H1 (cell line): ENCODE results near the gene ITGAV. TPM values are rescaled to one million over a fixed set of nuclear protein-coding genes. Genes with fewer than 3 reads are reported as not detected.
A peak's percentile ranks its signal among the peaks of the same experiment; 100 is the strongest.

Experiments used
- CTCF ChIA-PET: fragments of 300-600 bp; sonication (Branson Sonifier 250); formaldehyde crosslinking; loops from one replicate; lab custom pipeline; 2021; ENCODE audit not compliant: partially characterized antibody; lab: Charles Lee
- POLR2A ChIA-PET: fragments of 300-600 bp; sonication (Branson Sonifier 250); formaldehyde crosslinking; loops from one replicate; lab custom pipeline; 2021; ENCODE audit warnings: inconsistent platforms; ENCODE audit not compliant: partially characterized antibody; lab: Charles Lee
- DNase-seq, 2 experiments: peaks; one replicate each; pipeline versions ENCODE4 v3.0.0 to v3.0.0-alpha.2; 2010 to 2022; ENCODE audit warnings: low spot score in 2 of 2, low read depth in 1 of 2, mixed read lengths in 1 of 2
- FAIRE-seq: peaks from 2 replicates; lab custom pipeline; 2011; peaks lifted over from hg19 to GRCh38; lab: Jason Lieb, UNC
- H2AFZ ChIP-seq: 2 replicates; pipeline ENCODE4 v1.8.1; 2012; ENCODE audit warnings: low read length, inconsistent platforms
- H2AK5ac ChIP-seq: 2 replicates; pipeline ENCODE4 v1.6.1; 2013; ENCODE audit warnings: low read depth, low read length
- H2BK120ac ChIP-seq: replicated peaks from 2 replicates; pipeline ENCODE3; 2013; ENCODE audit warnings: low read depth, low read length, inconsistent platforms
- H2BK12ac ChIP-seq: 2 replicates; pipeline ENCODE4 v1.6.1; 2013; ENCODE audit warnings: low read depth, low read length
- H2BK15ac ChIP-seq: 2 replicates; pipeline ENCODE4 v1.6.1; 2013; ENCODE audit warnings: low read length
- H2BK20ac ChIP-seq: 2 replicates; pipeline ENCODE4 v1.6.1; 2013; ENCODE audit warnings: low read length
- H2BK5ac ChIP-seq: 2 replicates; pipeline ENCODE4 v1.6.1; 2013; ENCODE audit warnings: low read depth, low read length
- H3K14ac ChIP-seq: 2 replicates; pipeline ENCODE4 v1.6.1; 2013; ENCODE audit warnings: inconsistent platforms; ENCODE audit not compliant: insufficient read length
- H3K18ac ChIP-seq: 2 replicates; pipeline ENCODE4 v1.6.1; 2013; ENCODE audit warnings: low read length; ENCODE audit errors: extremely low read depth
- H3K23ac ChIP-seq: 2 replicates; pipeline ENCODE4 v1.6.1; 2013; ENCODE audit warnings: inconsistent platforms; ENCODE audit not compliant: insufficient read length
- H3K23me2 ChIP-seq: 2 replicates; pipeline ENCODE4 v1.6.1; 2013; ENCODE audit warnings: low read depth, low read length
- H3K27ac ChIP-seq: 2 replicates; pipeline ENCODE4 v1.6.1; 2011; ENCODE audit warnings: low read depth, low read length, inconsistent platforms
- H3K27me3 ChIP-seq, 4 experiments: replicated peaks in 1 of 4; 1 replicate in 1 of 4; 2 replicates in 3 of 4; pipeline versions ENCODE4 v1.6.1 to v1.8.1; 2011 to 2013; ENCODE audit warnings: low read length in 3 of 4, mild to moderate bottlenecking in 3 of 4, inconsistent platforms in 2 of 4, mixed read lengths in 2 of 4, moderate library complexity in 1 of 4; ENCODE audit not compliant: control insufficient read depth in 3 of 4, insufficient read depth in 3 of 4; ENCODE audit errors: extremely low read depth in 1 of 4
- H3K36me3 ChIP-seq, 4 experiments: 2 replicates each; pipeline versions ENCODE4 v1.6.1 to v1.8.1; 2011 to 2013; ENCODE audit warnings: mild to moderate bottlenecking in 4 of 4, low read length in 3 of 4, moderate library complexity in 2 of 4, control low read depth in 1 of 4, inconsistent platforms in 1 of 4; ENCODE audit not compliant: insufficient read depth in 4 of 4, control insufficient read depth in 2 of 4
- H3K4ac ChIP-seq: replicated peaks from 2 replicates; pipeline ENCODE3; 2013; ENCODE audit warnings: low read length, low read depth, mixed read lengths, inconsistent platforms; ENCODE audit not compliant: insufficient read length
- H3K4me1 ChIP-seq, 4 experiments: replicated peaks in 1 of 4; 1 replicate in 1 of 4; 2 replicates in 3 of 4; pipeline versions ENCODE4 v1.6.1 to v1.8.1; 2011 to 2013; ENCODE audit warnings: low read length in 3 of 4, inconsistent platforms in 2 of 4, mixed read lengths in 1 of 4; ENCODE audit not compliant: insufficient read depth in 4 of 4, control insufficient read depth in 3 of 4
- H3K4me2 ChIP-seq, 2 experiments: 2 replicates each; pipeline versions ENCODE4 v1.6.1 to v1.8.1; 2011 to 2013; ENCODE audit warnings: low read depth in 2 of 2, low read length in 2 of 2, control low read depth in 1 of 2, inconsistent platforms in 1 of 2, mild to moderate bottlenecking in 1 of 2; ENCODE audit not compliant: insufficient read depth in 1 of 2
- H3K4me3 ChIP-seq, 4 experiments: fragments of 200-600, 300-600 bp in 1 of 4; sonication (generic), shearing (Covaris generic), sonication (Bioruptor Twin) in 1 of 4; 2 replicates each; pipeline versions ENCODE4 v1.5.1 to v1.8.1; 2011 to 2016; ENCODE audit warnings: low read length in 4 of 4, low read depth in 3 of 4, control low read depth in 2 of 4, inconsistent platforms in 2 of 4, mild to moderate bottlenecking in 2 of 4, mixed read lengths in 1 of 4, moderate library complexity in 1 of 4; ENCODE audit not compliant: insufficient read depth in 2 of 4; ENCODE audit errors: extremely low read depth in 1 of 4
- H3K56ac ChIP-seq: replicated peaks from 2 replicates; pipeline ENCODE3; 2013; ENCODE audit warnings: low read depth, mild to moderate bottlenecking, mixed read lengths, low read length, inconsistent platforms; ENCODE audit not compliant: insufficient read length
- H3K79me1 ChIP-seq: 2 replicates; pipeline ENCODE4 v1.6.1; 2013; ENCODE audit warnings: low read depth, low read length, control low read depth
- H3K79me2 ChIP-seq, 2 experiments: 2 replicates each; pipeline versions ENCODE4 v1.6.1 to v1.8.1; 2012 to 2013; ENCODE audit warnings: low read length in 2 of 2, mild to moderate bottlenecking in 2 of 2, inconsistent platforms in 1 of 2; ENCODE audit not compliant: insufficient read depth in 2 of 2, control insufficient read depth in 1 of 2
- H3K9ac ChIP-seq, 4 experiments: replicated peaks in 1 of 4; 1 replicate in 1 of 4; 2 replicates in 3 of 4; pipeline versions ENCODE4 v1.6.1 to v1.8.1; 2011 to 2013; ENCODE audit warnings: low read depth in 3 of 4, low read length in 3 of 4, control low read depth in 2 of 4, mild to moderate bottlenecking in 2 of 4, moderate library complexity in 2 of 4, inconsistent platforms in 1 of 4; ENCODE audit errors: extremely low read depth in 1 of 4
- H3K9me3 ChIP-seq, 2 experiments: 2 replicates each; pipeline versions ENCODE4 v1.6.1 to v1.8.1; 2012 to 2013; ENCODE audit warnings: mild to moderate bottlenecking in 2 of 2, moderate library complexity in 2 of 2, control low read depth in 1 of 2, inconsistent platforms in 1 of 2, low read depth in 1 of 2, low read length in 1 of 2, mixed read lengths in 1 of 2; ENCODE audit not compliant: insufficient read depth in 2 of 2
- H4K20me1 ChIP-seq, 2 experiments: replicated peaks in 1 of 2; 2 replicates each; pipeline versions ENCODE3 to v1.8.1; 2011 to 2013; ENCODE audit warnings: inconsistent platforms in 2 of 2, low read length in 2 of 2, mild to moderate bottlenecking in 1 of 2; ENCODE audit not compliant: insufficient read depth in 2 of 2, control insufficient read depth in 1 of 2
- H4K5ac ChIP-seq: 2 replicates; pipeline ENCODE4 v1.6.1; 2013; ENCODE audit warnings: low read length, low read depth, mixed read lengths, inconsistent platforms; ENCODE audit not compliant: insufficient read length
- H4K8ac ChIP-seq: 2 replicates; pipeline ENCODE4 v1.8.0; 2013; ENCODE audit warnings: mild to moderate bottlenecking, moderate library complexity, low read length, inconsistent platforms; ENCODE audit not compliant: insufficient read depth; ENCODE audit errors: extremely low read depth
- H4K91ac ChIP-seq: replicated peaks from 2 replicates; pipeline ENCODE3; 2013; ENCODE audit warnings: low read length, mixed read lengths, inconsistent platforms; ENCODE audit not compliant: insufficient read length
- BACH1 ChIP-seq: IDR thresholded peaks from 2 replicates; pipeline ENCODE4 v1.6.1; 2012; ENCODE audit warnings: low read length, improper control_type of control experiment
- BRCA1 ChIP-seq: IDR thresholded peaks from 2 replicates; pipeline ENCODE4 v1.6.1; 2012; ENCODE audit warnings: low read depth, low read length, improper control_type of control experiment
- CHD1 ChIP-seq: IDR thresholded peaks from 2 replicates; pipeline ENCODE4 v1.6.1; 2012; ENCODE audit warnings: low read depth, low read length, improper control_type of control experiment
- PHF8 ChIP-seq: fragments of 200-600 bp; sonication (generic); conservative IDR thresholded peaks from 2 replicates; pipeline ENCODE4 v1.7.1; 2012; ENCODE audit warnings: low read depth, mild to moderate bottlenecking, inconsistent platforms, low read length, moderate library complexity
- WGBS, 2 experiments: shearing (Covaris generic) in 1 of 2; methylation state at CpG; one replicate each; pipeline versions ENCODE4 v1.1.6 to v1.1.7; 2013 to 2015; ENCODE audit warnings: low lambda C conversion rate in 2 of 2, mixed read lengths in 2 of 2, inconsistent platforms in 1 of 2, low coverage in 1 of 2, missing lambda C conversion rate in 1 of 2; ENCODE audit not compliant: insufficient replicate concordance in 2 of 2, insufficient coverage in 1 of 2, insufficient read length in 1 of 2; ENCODE audit errors: extremely low coverage in 1 of 2, missing lambda C conversion rate in 1 of 2; 5-methylcytosine and 5-hydroxymethylcytosine counted together
- polyA plus RNA-seq, 7 experiments: library from polyadenylated mRNA; depleted of rRNA in 3 of 7; stranded (reverse) in 5 of 7; unstranded in 2 of 7; fragments of >200 nt in 5 of 7; fragments of 200-250 nt in 2 of 7; gene quantifications; 1 replicate in 5 of 7; 2 replicates in 1 of 7; 4 replicates in 1 of 7; pipeline versions ENCODE4 v1.2.1 to v1.2.3, GENCODE V29; 2011 to 2013; ENCODE audit warnings: missing spikeins in 2 of 7, mixed read lengths in 2 of 7
- total RNA-seq: library from RNA; stranded (reverse); fragmentation: NEBNext Ultra II Directional; extraction: Animal tissue kit (Norgen Biotek cat#: 25700); gene quantifications from 2 replicates; pipeline ENCODE4 v1.2.1, GENCODE V29; 2021

The ITGAV gene
- total and polyA plus RNA-seq, 2 of the 8 experiments (the other 6 are each of a cell fraction or from before 2014, with no cell fraction given) = 11.7 to 42.4 TPM

- H4K20me1 ChIP-seq = no peaks in the 10 kb centered on the region
- no peak for DNase-seq
- H2AFZ ChIP-seq = no peak overlapping the region
- H3K27me3 ChIP-seq = no peaks in the 10 kb centered on the region
- H3K4ac ChIP-seq = no peak overlapping the region
- no peak overlapping the region for H3K14ac ChIP-seq
- no peak overlapping the region for H3K9ac ChIP-seq
- no peaks in the 10 kb centered on the region for H3K9me3 ChIP-seq
- WGBS, 2 experiments = 74% methylated on average over 3 of the region's 3 CpGs; no CpG with 5 or more reads in 1 of the 2 experiments
- no peak overlapping the region for H4K91ac ChIP-seq
- no peak overlapping the region for H3K56ac ChIP-seq
- no peak overlapping the region for H3K4me3 ChIP-seq
- no peak overlapping the region for H3K27ac ChIP-seq
- no peak overlapping the region for H4K5ac ChIP-seq
- H2BK12ac ChIP-seq = no peak overlapping the region
- H3K18ac ChIP-seq = no peak overlapping the region
- H2BK5ac ChIP-seq = no peak overlapping the region
- ChIA-PET CTCF (interaction anchor here (0.6 to 2.2 kb wide), 4 partner anchors 9 to 158 kb away, joined by 3 to 6 read pairs (median 3); no protein-coding TSS in a partner anchor), POLR2A (interaction anchor here (0.7 kb wide), 1 partner anchor 15 kb away, joined by 3 read pairs; the partner anchor contains the start of gene ITGAV)
- H2BK20ac ChIP-seq = no peak overlapping the region
- H3K4me1 ChIP-seq = peaks cover 0 to 6% (median 2%) of the 10 kb centered on the region in 4 experiments; a peak in 1 of 7 replicates
- H2BK120ac ChIP-seq = no peak overlapping the region
- no peak overlapping the region for H2BK15ac ChIP-seq
- H3K79me1 ChIP-seq = no peaks in the 10 kb centered on the region
- peak; percentile 36 for FAIRE-seq
- no peak overlapping the region for H2AK5ac ChIP-seq
- H3K23me2 ChIP-seq = no peaks in the 10 kb centered on the region
- H3K4me2 ChIP-seq = no peak overlapping the region
- H3K79me2 ChIP-seq = no peaks in the 10 kb centered on the region; a peak in 1 of 4 replicates
- no peaks in the 10 kb centered on the region; a peak in 1 of 8 replicates for H3K36me3 ChIP-seq
- H4K8ac ChIP-seq = no peak overlapping the region
- H3K23ac ChIP-seq = no peak overlapping the region
- TF ChIP-seq BACH1 (no peak), CHD1 (no peak), PHF8 (no peak), BRCA1 (no peak)
Measured at GRCh38 chr2:186605041-186605440, 15.2 kb downstream of the ITGAV start.
